K562 (cell line): Measurements from ENCODE around the gene ANTKMT. TPM values are rescaled to one million over a fixed set of nuclear protein-coding genes. Genes with fewer than 3 reads are reported as not detected.
A peak's percentile ranks its signal among the peaks of the same experiment; 100 is the strongest.

Source experiments
- ATAC-seq: fragments of 200-7000 bp; cut with Tn5 transposase; 3 replicates; pipeline ENCODE4 v1.9.1; 2020; ENCODE audit warnings: moderate library complexity
- BruUV-seq: library from RNA; stranded (reverse); fragments of 400-500 nt; replicated peaks from 2 replicates; lab custom pipeline; 2021; lab: Mats Ljungman, UMichigan
- CTCF ChIA-PET: fragments of 300-600 bp; formaldehyde crosslinking; extraction: SDS; loops from one replicate; lab custom pipeline; 2021; ENCODE audit warnings: low intra/inter-chr PET ratio; lab: Yijun Ruan, JAX
- POLR2A ChIA-PET: fragments of 300-600, 350-650 bp; sonication (Branson Sonifier 250); formaldehyde crosslinking; extraction: SDS; loops from one replicate; lab custom pipeline; 2021; ENCODE audit warnings: antibody characterized with exemption, inconsistent platforms; lab: Yijun Ruan, JAX
- DNase-seq, 4 experiments: peaks; one replicate each; pipeline versions ENCODE4 v3.0.0 to v3.0.0-alpha.2; 2011 to 2018; ENCODE audit warnings: low spot score in 3 of 4, mixed read lengths in 3 of 4; ENCODE audit errors: extremely low read depth in 1 of 4
- FAIRE-seq: peaks from 2 replicates; lab custom pipeline; 2011; peaks lifted over from hg19 to GRCh38; lab: Jason Lieb, UNC
- H2AFZ ChIP-seq: 2 replicates; pipeline ENCODE4 v1.6.0; 2011; ENCODE audit warnings: low read depth, low read length, control low read depth, inconsistent platforms
- H3K27ac ChIP-seq: fragments of 200-600 bp; 3 replicates; pipeline ENCODE4 v1.8.0; 2011; ENCODE audit warnings: low read depth, mild to moderate bottlenecking, control low read depth, inconsistent platforms, low read length, moderate library complexity, mixed read lengths; ENCODE audit errors: extremely low read depth
- H3K27me3 ChIP-seq, 2 experiments: fragments of 300-600 bp in 1 of 2; 2 replicates in 1 of 2; 3 replicates in 1 of 2; pipeline versions ENCODE4 v1.6.0 to v1.8.0; 2011; ENCODE audit warnings: inconsistent platforms in 2 of 2, low read length in 2 of 2, mild to moderate bottlenecking in 1 of 2, mixed read lengths in 1 of 2, moderate library complexity in 1 of 2; ENCODE audit not compliant: control insufficient read depth in 2 of 2, insufficient read depth in 2 of 2
- H3K36me3 ChIP-seq: fragments of 300-600 bp; 3 replicates; pipeline ENCODE4 v1.8.0; 2011; ENCODE audit warnings: mild to moderate bottlenecking, low read length, inconsistent platforms; ENCODE audit not compliant: control insufficient read depth, insufficient read depth
- H3K4me1 ChIP-seq, 2 experiments: fragments of 200-600 bp in 1 of 2; replicated peaks in 1 of 2; 2 replicates in 1 of 2; 3 replicates in 1 of 2; pipeline versions ENCODE4 v1.5.1 to v1.8.0; 2011; ENCODE audit warnings: inconsistent platforms in 2 of 2, low read length in 2 of 2, mild to moderate bottlenecking in 1 of 2, mixed read lengths in 1 of 2, moderate library complexity in 1 of 2; ENCODE audit not compliant: control insufficient read depth in 2 of 2, insufficient read depth in 2 of 2
- H3K4me2 ChIP-seq: 2 replicates; pipeline ENCODE4 v1.6.1; 2011; ENCODE audit warnings: low read length, control low read depth, inconsistent platforms, mixed read lengths; ENCODE audit not compliant: insufficient read depth
- H3K4me3 ChIP-seq: fragments of 200-600 bp; sonication (generic), shearing (Covaris generic); 2 replicates; pipeline ENCODE4 v1.5.1; 2016; ENCODE audit warnings: control low read depth, inconsistent platforms
- H3K79me2 ChIP-seq: fragments of 200-600 bp; 3 replicates; pipeline ENCODE4 v1.8.0; 2011; ENCODE audit warnings: low read length, inconsistent platforms; ENCODE audit not compliant: control insufficient read depth, insufficient read depth
- H3K9ac ChIP-seq, 2 experiments: 2 replicates each; pipeline versions ENCODE4 v1.6.0 to v1.6.1; 2011; ENCODE audit warnings: low read depth in 2 of 2, low read length in 2 of 2, control low read depth in 1 of 2, inconsistent platforms in 1 of 2, mild to moderate bottlenecking in 1 of 2, mixed read lengths in 1 of 2; ENCODE audit not compliant: insufficient read depth in 1 of 2
- H3K9me1 ChIP-seq: one replicate; pipeline ENCODE4 v1.6.0; 2011; ENCODE audit warnings: inconsistent platforms, mild to moderate bottlenecking, low read length, moderate library complexity; ENCODE audit not compliant: control insufficient read depth, insufficient read depth
- H3K9me3 ChIP-seq: replicated peaks from 2 replicates; pipeline ENCODE4 v1.5.1; 2011; ENCODE audit warnings: low read depth, low read length, inconsistent platforms; ENCODE audit not compliant: control insufficient read depth, insufficient read depth
- H4K20me1 ChIP-seq: replicated peaks from 2 replicates; pipeline ENCODE4 v1.6.1; 2011; ENCODE audit warnings: low read length, inconsistent platforms, mixed read lengths; ENCODE audit not compliant: control insufficient read depth, insufficient read depth
- ARID4B ChIP-seq: sonication (generic); formaldehyde crosslinking; IDR thresholded peaks from 2 replicates; pipeline ENCODE4 v1.8.0; 2022; ENCODE audit warnings: mild to moderate bottlenecking, missing genetic modification reagents
- EP400 ChIP-seq: fragments of 450-650 bp; IDR thresholded peaks from 2 replicates; pipeline ENCODE4 v1.6.1; 2017; ENCODE audit warnings: antibody characterized with exemption, mild to moderate bottlenecking, moderate library complexity
- FIP1L1 ChIP-seq: fragments of 200-400 bp; formaldehyde crosslinking; IDR thresholded peaks from 2 replicates; pipeline ENCODE4 v1.6.1; 2018; ENCODE audit warnings: mild to moderate bottlenecking, low read depth, low read length; ENCODE audit not compliant: poor library complexity, severe bottlenecking
- KAT7 ChIP-seq: sonication (generic); formaldehyde crosslinking; IDR thresholded peaks from 2 replicates; pipeline ENCODE4 v1.8.0; 2022; ENCODE audit warnings: missing genetic modification reagents, mild to moderate bottlenecking, borderline replicate concordance
- RBM14 ChIP-seq: fragments of 200-400 bp; formaldehyde crosslinking; IDR thresholded peaks from 2 replicates; pipeline ENCODE4 v1.6.1; 2018; ENCODE audit warnings: low read depth, mild to moderate bottlenecking, low read length, moderate library complexity, borderline replicate concordance; ENCODE audit not compliant: insufficient read depth
- RHOXF2B ChIP-seq: fragments of 250-450 bp; sonication (Bioruptor Pico); conservative IDR thresholded peaks from 2 replicates; pipeline ENCODE4 v1.5.1; 2021
- SPI1 ChIP-seq: IDR thresholded peaks from 2 replicates; pipeline ENCODE4 v1.6.1; 2011; ENCODE audit warnings: low read depth, low read length, control low read depth, borderline replicate concordance
- TAF15 ChIP-seq: fragments of 200-400 bp; formaldehyde crosslinking; IDR thresholded peaks from 2 replicates; pipeline ENCODE4 v1.6.1; 2017; ENCODE audit warnings: mild to moderate bottlenecking, low read depth, low read length, moderate library complexity
- WGBS: fragments of 100-300 bp; shearing (Covaris generic); methylation state at CpG from one replicate; pipeline ENCODE4 v1.1.6; 2016; ENCODE audit warnings: low coverage, mixed read lengths; ENCODE audit not compliant: insufficient coverage; ENCODE audit errors: missing lambda C conversion rate; 5-methylcytosine and 5-hydroxymethylcytosine counted together
- in situ Hi-C: fragments of 300-500 bp; cut with MboI; formaldehyde crosslinking; loops from 4 replicates; pipeline ENCODE4 v1.15.0; 2018; ENCODE audit warnings: inconsistent platforms, mixed read lengths
- intact Hi-C: fragments of 100-400 bp; cut with micrococcal nuclease; formaldehyde crosslinking; loops from 2 replicates; pipeline ENCODE4 v1.14.2; 2022
- polyA plus RNA-seq, 8 experiments: library from polyadenylated mRNA; depleted of rRNA in 4 of 8; stranded (reverse) in 5 of 8; unstranded in 3 of 8; fragments of >200 nt; fragmentation: Nextera tagmentation in 2 of 8; fragmentation: Illumina TruSeq in 1 of 8; extraction: Ambion mirVana in 2 of 8; extraction: Trizol in 1 of 8; gene quantifications; 2 replicates each; pipeline versions ENCODE4 v1.2.1 to v1.2.3, GENCODE V29; 2011 to 2014; ENCODE audit warnings: inconsistent platforms in 1 of 8, missing spikeins in 1 of 8
- total RNA-seq, 7 experiments: library from RNA; depleted of rRNA in 6 of 7; stranded (reverse); fragments of >200 nt in 6 of 7; fragmentation: Illumina TruSeq in 2 of 7; extraction: Trizol in 2 of 7; gene quantifications; 2 replicates each; pipeline versions ENCODE4 v1.2.1 to v1.2.3, GENCODE V29; 2011 to 2021; ENCODE audit warnings: low replicate concordance in 1 of 7
- TF ChIP-seq, protein P1 (sequence below): sonication (generic); formaldehyde crosslinking; IDR thresholded peaks from 2 replicates; pipeline ENCODE4 v1.9.0; 2022; ENCODE audit warnings: mild to moderate bottlenecking, missing genetic modification reagents

The ANTKMT gene
- total and polyA plus RNA-seq, 9 of the 15 experiments (the other 6 are each of a cell fraction or from before 2014, with no cell fraction given) = 0.58 to 217 (median 19.1) TPM

GRCh38 chr16:674968-675883 is 45.7 kb upstream of the ANTKMT start, which contains the start of gene RHBDL1 (continued):
- TF ChIP-seq SPI1 = peak; percentile 32
- TF ChIP-seq, protein P1, sequence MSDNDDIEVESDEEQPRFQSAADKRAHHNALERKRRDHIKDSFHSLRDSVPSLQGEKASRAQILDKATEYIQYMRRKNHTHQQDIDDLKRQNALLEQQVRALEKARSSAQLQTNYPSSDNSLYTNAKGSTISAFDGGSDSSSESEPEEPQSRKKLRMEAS = peak; percentile 70
- TF ChIP-seq, all 486 proteins: peak for 123

GRCh38 chr16:675884-676564 is 44.9 kb upstream of the ANTKMT start:
- Histone ChIP-seq H3K9me3 (no peaks in the 10 kb centered on the region), H2AFZ (peak overlapping the region; percentile 65), H3K9me1 (no peaks in the 10 kb centered on the region), H3K36me3 (peaks cover 43% of the 10 kb centered on the region), H3K4me2 (peak overlapping the region; percentile 79), H3K27me3 (no peaks in the 10 kb centered on the region), H3K27ac (peak overlapping the region; percentile 72; the same call in 2 of the 3 replicates), H4K20me1 (peaks cover 8% of the 10 kb centered on the region; the same call in 1 of the 2 replicates), H3K4me3 (peak overlapping the region; percentile 52), H3K4me1 (peaks cover 22 to 96% of the 10 kb centered on the region in 2 experiments), H3K79me2 (peaks cover 14% of the 10 kb centered on the region), H3K9ac (peak overlapping the region; percentile 32 to 93; a peak in 3 of 4 replicates)
- no peak for FAIRE-seq
- POLR2A ChIA-PET = interaction anchor here (0.7 to 1.7 kb wide), 6 partner anchors 8 to 280 kb away, joined by 3 to 6 read pairs (median 4); partner anchors contain the start of gene JMJD8
- CTCF ChIA-PET = no interaction called here
- TF ChIP-seq FIP1L1 (peak; percentile 71), ARID4B (CRISPR knock-in tag) (0 out of 2 replicates have a peak, but pooled peaks have one; percentile 10), TAF15 (no peak), RHOXF2B (CRISPR knock-in tag) (no peak), KAT7 (0 out of 2 replicates have a peak, but pooled peaks have one; percentile 6), RBM14 (0 out of 2 replicates have a peak, but pooled peaks have one; percentile 47), EP400 (no peak)
- no TSS peak for BruUV-seq
- no peak for ATAC-seq
- in situ Hi-C loops (loop anchor here (10.0 kb wide), 1 partner anchor 281 kb away; the partner anchor contains the start of gene NME4), intact Hi-C loops (loop anchor here (5.0 kb wide), 1 partner anchor 39 kb away; the partner anchor contains the start of gene METTL26)
- 47% methylated on average over 17 of the region's 25 CpGs for WGBS
- no peak for DNase-seq
